ENCODE data around the gene HCN2. TPM values are rescaled to one million over a fixed set of nuclear protein-coding genes. Genes with fewer than 3 reads are reported as not detected.

The HCN2 gene
- total and polyA plus RNA-seq, 2 of the 13 experiments (the other 11 are each of a cell fraction or from before 2014, with no cell fraction given) = 0.01 TPM; not detected in 1

DNA sequence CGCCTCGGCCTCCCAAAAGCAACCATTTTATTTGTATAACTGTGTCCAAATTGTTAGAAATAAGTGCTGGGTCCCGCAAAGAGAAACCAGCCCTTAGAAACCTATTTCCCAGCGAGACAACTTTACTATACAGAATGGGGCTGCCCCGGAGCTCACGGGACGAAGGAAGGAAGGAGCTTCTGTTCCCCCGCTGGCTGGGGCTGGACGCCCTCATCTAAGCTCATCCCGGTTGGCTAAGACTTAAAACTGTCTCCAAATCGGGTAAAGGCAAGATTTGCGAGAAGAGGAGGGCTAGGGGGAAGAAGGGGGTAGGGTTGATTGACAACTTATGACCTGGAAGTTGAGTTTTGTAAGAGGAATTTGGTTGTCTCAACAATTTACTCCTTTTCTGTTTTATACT is 29.6 kb upstream of the HCN2 start:
- no peak overlapping the region for H3K4me2 ChIP-seq (ENCODE audit: low read depth, low read length)
- H3K27me3 ChIP-seq (ENCODE audit: control insufficient read depth in 1 of 2, insufficient read depth in 2 of 2, low read length in 2 of 2) = no peaks in the 10 kb centered on the region; a peak in 1 of 5 replicates
- in situ Hi-C loops (cut with HindIII; ENCODE audit: extremely low pct_ligation_motif_present, low pct_unique_long_range_greater_than_20kb) = no loop called here
- no peak overlapping the region for H3K9ac ChIP-seq (ENCODE audit: insufficient read depth, low read depth, low read length)
- BruUV-seq (replicated peaks) = no TSS peak
- FAIRE-seq (no peak), ATAC-seq (no peak), DNase-seq (ENCODE audit: low spot score) (no peak)
- CTCF ChIA-PET (ENCODE audit: low intra/inter-chr PET ratio, low total read pairs) = no interaction called here
- H2AFZ ChIP-seq (ENCODE audit: low read length) = no peak overlapping the region
- intact Hi-C loops (cut with micrococcal nuclease; ENCODE audit: unreplicated experiment) = no loop called here
- peaks cover 50% of the 10 kb centered on the region for H3K4me1 ChIP-seq (ENCODE audit: insufficient read depth, low read length)
- POLR2A ChIA-PET = no interaction called here
- no peak overlapping the region for H3K4me3 ChIP-seq (replicated peaks in 1 of 3; ENCODE audit: insufficient read depth in 1 of 3, low read depth in 2 of 3, low read length in 3 of 3)
- no peaks in the 10 kb centered on the region for H3K36me3 ChIP-seq (replicated peaks in 1 of 2; ENCODE audit: control insufficient read depth in 1 of 2, insufficient read depth in 2 of 2, low read length in 2 of 2)
- WGBS (ENCODE audit: low lambda C conversion rate) = 92% methylated on average over 12 of the region's 12 CpGs
- H3K9me3 ChIP-seq (ENCODE audit: low read length) = no peaks in the 10 kb centered on the region
- no peaks in the 10 kb centered on the region for H4K20me1 ChIP-seq (ENCODE audit: insufficient read depth, low read length)
- H3K27ac ChIP-seq (ENCODE audit: extremely low read length, insufficient read depth, low read length) = no peak overlapping the region
- TF ChIP-seq EED (CRISPR knock-in tag; IDR thresholded peaks at IDR 0.05) = no peak
- no peak for TF ChIP-seq ZEB1 (IDR thresholded peaks at IDR 0.05; ENCODE audit: insufficient replicate concordance, low read depth)
- no peaks in the 10 kb centered on the region for H3K79me2 ChIP-seq (ENCODE audit: insufficient read depth, low read length)

DNA sequence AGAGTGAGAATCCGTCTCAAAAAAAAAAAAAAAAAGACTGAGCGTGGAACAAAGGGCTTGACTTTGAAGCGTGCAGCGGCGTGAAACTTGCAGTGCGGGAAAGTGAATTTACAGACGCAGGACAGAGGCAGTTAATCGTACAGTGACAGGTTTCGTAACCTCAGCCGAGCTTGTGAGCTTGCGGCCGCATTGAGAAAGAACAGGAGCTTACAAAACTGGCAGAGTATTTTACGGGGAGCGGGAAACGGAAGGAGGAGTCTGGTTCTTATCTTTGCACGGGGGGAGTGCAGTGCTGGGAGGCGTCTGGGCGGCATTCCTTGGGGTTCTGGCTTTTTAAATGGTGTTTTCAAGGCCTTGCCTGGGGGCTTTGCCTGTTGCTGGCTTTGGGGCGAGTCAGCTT is 23.3 kb upstream of the HCN2 start:
- H3K4me3 ChIP-seq (replicated peaks in 1 of 3; ENCODE audit: insufficient read depth in 1 of 3, low read depth in 2 of 3, low read length in 3 of 3) = peak overlapping the region in 1 of 3 experiments; percentile 5; a peak in 1 of 6 replicates
- POLR2A ChIA-PET = interaction anchor here (0.8 to 1.6 kb wide), 4 partner anchors 8 to 67 kb away, joined by 3 to 16 read pairs (median 4); partner anchors contain the start of gene POLRMT
- peak overlapping the region; percentile 53 for H3K27ac ChIP-seq (ENCODE audit: extremely low read length, insufficient read depth, low read length)
- FAIRE-seq = peak; percentile 69
- peak; percentile 81 for DNase-seq (ENCODE audit: low spot score)
- H3K79me2 ChIP-seq (ENCODE audit: insufficient read depth, low read length) = peaks cover 3% of the 10 kb centered on the region
- BruUV-seq (replicated peaks) = no TSS peak
- no peak overlapping the region for H3K9ac ChIP-seq (ENCODE audit: insufficient read depth, low read depth, low read length)
- 52% methylated on average over 19 of the region's 19 CpGs for WGBS (ENCODE audit: low lambda C conversion rate)
- in situ Hi-C loops (cut with HindIII; ENCODE audit: extremely low pct_ligation_motif_present, low pct_unique_long_range_greater_than_20kb) (no loop called here), intact Hi-C loops (cut with micrococcal nuclease; ENCODE audit: unreplicated experiment) (loop anchor here (1.0 kb wide), 1 partner anchor 10 kb away; no protein-coding TSS in a partner anchor)
- peaks cover 27% of the 10 kb centered on the region for H3K4me1 ChIP-seq (ENCODE audit: insufficient read depth, low read length)
- H3K9me3 ChIP-seq (ENCODE audit: low read length) = no peaks in the 10 kb centered on the region
- no peaks in the 10 kb centered on the region for H3K36me3 ChIP-seq (replicated peaks in 1 of 2; ENCODE audit: control insufficient read depth in 1 of 2, insufficient read depth in 2 of 2, low read length in 2 of 2)
- ATAC-seq = peak; percentile 40; the same call in 1 of the 3 replicates
- H4K20me1 ChIP-seq (ENCODE audit: insufficient read depth, low read length) = no peaks in the 10 kb centered on the region
- CTCF ChIA-PET (ENCODE audit: low intra/inter-chr PET ratio, low total read pairs) = no interaction called here
- no peak overlapping the region for H2AFZ ChIP-seq (ENCODE audit: low read length)
- no peaks in the 10 kb centered on the region for H3K27me3 ChIP-seq (ENCODE audit: control insufficient read depth in 1 of 2, insufficient read depth in 2 of 2, low read length in 2 of 2)
- peak overlapping the region; percentile 36 for H3K4me2 ChIP-seq (ENCODE audit: low read depth, low read length)
- no peak for TF ChIP-seq ZNF484 (CRISPR knock-in tag; IDR thresholded peaks at IDR 0.05; ENCODE audit: borderline replicate concordance, low read depth)
- no peak for TF ChIP-seq HMG20B (CRISPR knock-in tag; conservative IDR thresholded peaks at IDR 0.05)
- no peak for TF ChIP-seq NFYB (CRISPR knock-in tag; IDR thresholded peaks at IDR 0.05)
- TF ChIP-seq TBP (CRISPR knock-in tag; IDR thresholded peaks at IDR 0.05) = no peak
- no peak for TF ChIP-seq ZNF253 (CRISPR knock-in tag; IDR thresholded peaks at IDR 0.05; ENCODE audit: borderline replicate concordance)
- TF ChIP-seq ZBTB38 (CRISPR knock-in tag; IDR thresholded peaks at IDR 0.05) = peak; percentile 59
- TF ChIP-seq CBX1 (IDR thresholded peaks at IDR 0.05; ENCODE audit: low read depth) = peak; percentile 40
- TF ChIP-seq SP5 (CRISPR knock-in tag; IDR thresholded peaks at IDR 0.05; ENCODE audit: borderline replicate concordance, low read depth) = peak; percentile 39; the same call in 1 of the 2 replicates
- TF ChIP-seq, protein P1, sequence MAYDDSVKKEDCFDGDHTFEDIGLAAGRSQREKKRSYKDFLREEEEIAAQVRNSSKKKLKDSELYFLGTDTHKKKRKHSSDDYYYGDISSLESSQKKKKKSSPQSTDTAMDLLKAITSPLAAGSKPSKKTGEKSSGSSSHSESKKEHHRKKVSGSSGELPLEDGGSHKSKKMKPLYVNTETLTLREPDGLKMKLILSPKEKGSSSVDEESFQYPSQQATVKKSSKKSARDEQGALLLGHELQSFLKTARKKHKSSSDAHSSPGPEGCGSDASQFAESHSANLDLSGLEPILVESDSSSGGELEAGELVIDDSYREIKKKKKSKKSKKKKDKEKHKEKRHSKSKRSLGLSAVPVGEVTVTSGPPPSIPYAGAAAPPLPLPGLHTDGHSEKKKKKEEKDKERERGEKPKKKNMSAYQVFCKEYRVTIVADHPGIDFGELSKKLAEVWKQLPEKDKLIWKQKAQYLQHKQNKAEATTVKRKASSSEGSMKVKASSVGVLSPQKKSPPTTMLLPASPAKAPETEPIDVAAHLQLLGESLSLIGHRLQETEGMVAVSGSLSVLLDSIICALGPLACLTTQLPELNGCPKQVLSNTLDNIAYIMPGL (CRISPR knock-in tag; IDR thresholded peaks at IDR 0.05; ENCODE audit: borderline replicate concordance in 1 of 2, low read depth in 1 of 2) = no peak
- TF ChIP-seq HES4 (CRISPR knock-in tag; IDR thresholded peaks at IDR 0.05; ENCODE audit: borderline replicate concordance) = no peak
- TF ChIP-seq, protein P2, sequence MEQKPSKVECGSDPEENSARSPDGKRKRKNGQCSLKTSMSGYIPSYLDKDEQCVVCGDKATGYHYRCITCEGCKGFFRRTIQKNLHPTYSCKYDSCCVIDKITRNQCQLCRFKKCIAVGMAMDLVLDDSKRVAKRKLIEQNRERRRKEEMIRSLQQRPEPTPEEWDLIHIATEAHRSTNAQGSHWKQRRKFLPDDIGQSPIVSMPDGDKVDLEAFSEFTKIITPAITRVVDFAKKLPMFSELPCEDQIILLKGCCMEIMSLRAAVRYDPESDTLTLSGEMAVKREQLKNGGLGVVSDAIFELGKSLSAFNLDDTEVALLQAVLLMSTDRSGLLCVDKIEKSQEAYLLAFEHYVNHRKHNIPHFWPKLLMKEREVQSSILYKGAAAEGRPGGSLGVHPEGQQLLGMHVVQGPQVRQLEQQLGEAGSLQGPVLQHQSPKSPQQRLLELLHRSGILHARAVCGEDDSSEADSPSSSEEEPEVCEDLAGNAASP (CRISPR knock-in tag; IDR thresholded peaks at IDR 0.05; ENCODE audit: borderline replicate concordance) = 0 out of 2 replicates have a peak, but pooled peaks have one; percentile 20
- TF ChIP-seq ZNF335 (CRISPR knock-in tag; IDR thresholded peaks at IDR 0.05) = no peak
- TF ChIP-seq ELF4 (CRISPR knock-in tag; IDR thresholded peaks at IDR 0.05; ENCODE audit: borderline replicate concordance) = no peak
- TF ChIP-seq TBX3 (IDR thresholded peaks at IDR 0.05; ENCODE audit: borderline replicate concordance) = no peak

Measured in HepG2 (cell line).